ENCODE data around the gene KLHL1. TPM values are rescaled to one million over a fixed set of nuclear protein-coding genes. Genes with fewer than 3 reads are reported as not detected.

Gene KLHL1
- total RNA-seq, 4 donors from 2014 or later = not detected

DNA sequence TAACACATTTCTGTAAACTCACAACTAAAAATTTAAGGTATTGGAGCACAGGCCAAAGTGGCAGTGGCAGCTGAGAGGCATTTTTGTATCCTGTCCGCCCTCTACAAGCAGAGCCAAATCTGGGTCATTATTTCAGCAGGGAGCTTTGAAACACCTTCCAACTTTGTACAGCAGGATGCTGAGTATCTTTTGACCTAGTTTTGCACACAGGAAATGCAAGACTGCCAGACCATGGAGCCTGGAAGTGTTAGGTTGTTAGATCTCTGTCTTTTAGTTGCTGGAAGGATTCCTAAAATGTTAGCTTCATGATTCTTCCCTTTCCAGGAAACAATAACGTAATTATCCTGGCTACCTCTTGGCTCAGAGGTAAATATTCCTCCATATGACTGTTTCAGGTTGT, 149.2 kb downstream of the KLHL1 start:
- DNase-seq (ENCODE audit: low spot score in 2 of 2) = no peak
- intact Hi-C loops (cut with DNase I; ENCODE audit: low total_unique reads) = no loop called here
- H3K4me3 ChIP-seq (ENCODE audit: low read depth, poor library complexity, severe bottlenecking) = no peak overlapping the region
- TF ChIP-seq, protein P1, sequence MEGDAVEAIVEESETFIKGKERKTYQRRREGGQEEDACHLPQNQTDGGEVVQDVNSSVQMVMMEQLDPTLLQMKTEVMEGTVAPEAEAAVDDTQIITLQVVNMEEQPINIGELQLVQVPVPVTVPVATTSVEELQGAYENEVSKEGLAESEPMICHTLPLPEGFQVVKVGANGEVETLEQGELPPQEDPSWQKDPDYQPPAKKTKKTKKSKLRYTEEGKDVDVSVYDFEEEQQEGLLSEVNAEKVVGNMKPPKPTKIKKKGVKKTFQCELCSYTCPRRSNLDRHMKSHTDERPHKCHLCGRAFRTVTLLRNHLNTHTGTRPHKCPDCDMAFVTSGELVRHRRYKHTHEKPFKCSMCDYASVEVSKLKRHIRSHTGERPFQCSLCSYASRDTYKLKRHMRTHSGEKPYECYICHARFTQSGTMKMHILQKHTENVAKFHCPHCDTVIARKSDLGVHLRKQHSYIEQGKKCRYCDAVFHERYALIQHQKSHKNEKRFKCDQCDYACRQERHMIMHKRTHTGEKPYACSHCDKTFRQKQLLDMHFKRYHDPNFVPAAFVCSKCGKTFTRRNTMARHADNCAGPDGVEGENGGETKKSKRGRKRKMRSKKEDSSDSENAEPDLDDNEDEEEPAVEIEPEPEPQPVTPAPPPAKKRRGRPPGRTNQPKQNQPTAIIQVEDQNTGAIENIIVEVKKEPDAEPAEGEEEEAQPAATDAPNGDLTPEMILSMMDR (IDR thresholded peaks at IDR 0.05) = no peak
- no peak for TF ChIP-seq POLR2A (IDR thresholded peaks at IDR 0.05)
- WGBS, 2 donors = 54 to 56% methylated on average over 2 of the region's 2 CpGs

GRCh38 chr13:69956839-69957238, 151.4 kb downstream of the KLHL1 start:
- 82 to 85% methylated on average over 5 of the region's 5 CpGs for WGBS, 2 donors
- TF ChIP-seq POLR2A (IDR thresholded peaks at IDR 0.05) = no peak
- TF ChIP-seq, protein P1 (IDR thresholded peaks at IDR 0.05) = no peak
- no peak for DNase-seq (ENCODE audit: low spot score in 2 of 2)
- H3K4me3 ChIP-seq (ENCODE audit: low read depth, poor library complexity, severe bottlenecking) = no peak overlapping the region
- intact Hi-C loops (cut with DNase I; ENCODE audit: low total_unique reads) = no loop called here

DNA sequence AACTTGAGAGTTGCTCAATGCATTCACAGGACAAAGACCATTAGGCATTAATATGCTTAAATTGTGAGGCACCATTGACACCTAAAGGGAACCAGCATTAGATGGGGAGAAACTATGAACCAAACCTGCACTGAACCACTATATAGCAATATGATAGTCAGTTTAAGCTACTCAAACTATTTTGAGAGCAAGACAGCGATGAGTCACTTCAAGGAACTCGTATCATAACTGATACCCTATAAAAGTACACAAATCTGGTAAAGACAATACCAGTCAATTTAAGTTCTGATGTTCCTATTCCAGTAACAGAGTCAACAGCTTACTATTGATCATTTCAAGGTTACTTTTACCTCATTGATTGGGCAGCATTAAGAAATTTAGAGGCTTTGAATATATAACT, 151.9 kb downstream of the KLHL1 start:
- no peak overlapping the region for H3K4me3 ChIP-seq (ENCODE audit: low read depth, poor library complexity, severe bottlenecking)
- intact Hi-C loops (cut with DNase I; ENCODE audit: low total_unique reads) = no loop called here
- no peak for TF ChIP-seq POLR2A (IDR thresholded peaks at IDR 0.05)
- TF ChIP-seq, protein P1 (IDR thresholded peaks at IDR 0.05) = no peak
- 74 to 79% methylated on average over 2 of the region's 2 CpGs for WGBS, 2 donors
- no peak for DNase-seq (ENCODE audit: low spot score in 2 of 2)

DNA sequence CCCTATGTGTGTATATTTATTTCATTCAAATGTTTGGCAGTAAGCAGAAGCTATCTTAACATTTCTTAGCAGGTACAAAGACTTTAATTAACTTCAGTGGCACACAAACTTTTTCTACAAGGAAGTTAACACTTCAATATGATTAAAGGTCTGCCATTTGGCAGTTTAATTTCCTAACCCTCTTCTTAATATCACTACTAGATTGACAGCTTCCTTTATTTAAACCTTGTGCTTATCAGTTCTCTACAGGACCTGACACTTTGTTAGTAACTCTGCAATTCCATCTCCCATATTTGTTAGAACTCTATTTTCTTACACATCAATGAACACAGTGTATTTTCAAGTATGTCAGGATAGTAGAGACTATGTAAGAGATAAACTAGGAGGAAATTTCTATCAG, 153.0 kb downstream of the KLHL1 start:
- no peak for DNase-seq (ENCODE audit: low spot score in 2 of 2)
- TF ChIP-seq, protein P1 (IDR thresholded peaks at IDR 0.05) = no peak
- no peak for TF ChIP-seq POLR2A (IDR thresholded peaks at IDR 0.05)
- no peak overlapping the region for H3K4me3 ChIP-seq (ENCODE audit: low read depth, poor library complexity, severe bottlenecking)
- intact Hi-C loops (cut with DNase I; ENCODE audit: low total_unique reads) = no loop called here

DNA sequence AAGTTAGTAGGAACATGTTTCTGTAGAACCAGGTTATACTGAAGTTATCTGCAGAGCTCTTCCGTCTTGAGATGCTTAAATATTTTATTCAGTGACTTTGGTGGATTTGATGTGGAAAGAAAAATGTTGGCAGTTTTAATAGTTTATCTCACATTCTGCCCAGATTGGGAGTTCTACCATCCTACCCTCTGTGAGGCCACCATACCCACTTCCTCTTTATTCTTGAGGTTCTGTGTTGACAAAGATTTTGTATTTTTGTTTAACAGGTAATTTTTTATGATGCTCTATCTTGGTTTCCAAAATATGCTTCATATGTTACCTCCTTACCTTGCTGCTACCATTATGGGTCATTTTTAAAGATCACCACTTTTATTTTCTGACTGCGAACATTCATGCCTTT, 156.8 kb downstream of the KLHL1 start:
- DNase-seq (ENCODE audit: low spot score in 2 of 2) = no peak
- WGBS, 2 donors = 93% methylated on average over 2 of the region's 2 CpGs
- no peak for TF ChIP-seq POLR2A (IDR thresholded peaks at IDR 0.05)
- TF ChIP-seq, protein P1 (IDR thresholded peaks at IDR 0.05) = no peak
- intact Hi-C loops (cut with DNase I; ENCODE audit: low total_unique reads) = no loop called here
- H3K4me3 ChIP-seq (ENCODE audit: low read depth, poor library complexity, severe bottlenecking) = no peak overlapping the region

DNA sequence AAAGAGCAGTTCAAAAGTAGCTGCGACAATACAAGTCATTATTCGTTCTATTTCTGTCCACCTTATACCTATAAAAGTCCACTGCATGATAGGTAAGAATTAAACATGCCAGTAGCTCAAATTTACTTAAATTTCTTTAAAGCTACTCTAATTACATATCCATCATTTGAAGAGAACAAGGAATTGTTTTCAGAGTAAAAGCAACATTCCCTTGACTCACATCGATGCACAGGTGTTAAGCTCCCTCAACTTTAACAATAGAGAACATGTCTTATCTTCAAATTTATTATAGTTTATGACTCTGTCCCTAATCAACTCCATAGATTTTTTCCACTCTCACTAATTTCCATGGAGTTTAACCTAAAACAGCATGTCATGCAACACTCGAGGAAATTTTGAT, 158.1 kb downstream of the KLHL1 start:
- 60 to 87% methylated on average over 4 of the region's 4 CpGs for WGBS, 2 donors
- H3K4me3 ChIP-seq (ENCODE audit: low read depth, poor library complexity, severe bottlenecking) = no peak overlapping the region
- intact Hi-C loops (cut with DNase I; ENCODE audit: low total_unique reads) = no loop called here
- DNase-seq (ENCODE audit: low spot score in 2 of 2) = no peak
- TF ChIP-seq POLR2A (IDR thresholded peaks at IDR 0.05) = no peak
- TF ChIP-seq, protein P1 (IDR thresholded peaks at IDR 0.05) = no peak

Measured in lower leg skin (tissue), 4 donors.